GM18870 (cell line): ENCODE measurements around the gene LRP3.

Experiments
- ATAC-seq: cut with Tn5 transposase; IDR thresholded peaks from one replicate; pipeline ENCODE4 v1.9.1; 2021; ENCODE audit warnings: moderate library complexity; ENCODE audit not compliant: unreplicated experiment

Gene LRP3

DNA sequence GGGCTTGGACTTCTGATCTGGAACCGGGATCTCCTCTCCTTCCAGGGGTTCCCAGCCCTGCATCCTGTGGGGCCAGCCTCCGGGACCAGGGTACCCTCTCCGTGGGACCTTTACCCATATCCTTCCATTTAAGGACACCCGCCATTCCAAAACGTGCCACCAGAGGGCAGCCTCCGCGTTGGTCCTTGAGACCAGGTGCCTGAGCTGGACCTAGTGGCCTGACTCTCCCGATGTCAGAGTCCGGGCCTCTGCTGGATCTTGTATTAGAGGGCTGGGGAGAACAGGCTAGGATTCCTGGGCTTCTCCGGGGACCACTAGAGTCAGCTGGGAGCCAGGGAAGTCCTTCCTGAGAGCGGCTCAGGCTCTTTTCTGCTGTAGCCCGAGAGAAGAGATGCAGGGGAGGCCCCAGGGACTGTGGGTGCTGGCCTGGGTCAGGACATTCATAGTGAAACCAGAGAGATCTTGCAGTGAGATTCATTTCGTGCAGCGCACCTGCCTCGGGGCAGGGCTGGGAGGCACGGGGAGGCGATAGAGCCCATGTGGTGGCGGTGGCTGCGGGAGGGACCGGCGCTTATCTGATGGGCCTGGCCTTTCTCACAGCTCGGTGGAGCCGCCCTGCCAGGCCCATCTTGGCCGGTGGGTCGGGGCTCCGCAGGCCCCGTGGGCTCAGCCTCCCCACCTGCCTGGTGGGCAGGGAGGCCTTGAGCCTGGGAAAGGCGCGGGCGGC is 41.3 kb downstream of the LRP3 start:
- peak; percentile 95 for ATAC-seq

DNA sequence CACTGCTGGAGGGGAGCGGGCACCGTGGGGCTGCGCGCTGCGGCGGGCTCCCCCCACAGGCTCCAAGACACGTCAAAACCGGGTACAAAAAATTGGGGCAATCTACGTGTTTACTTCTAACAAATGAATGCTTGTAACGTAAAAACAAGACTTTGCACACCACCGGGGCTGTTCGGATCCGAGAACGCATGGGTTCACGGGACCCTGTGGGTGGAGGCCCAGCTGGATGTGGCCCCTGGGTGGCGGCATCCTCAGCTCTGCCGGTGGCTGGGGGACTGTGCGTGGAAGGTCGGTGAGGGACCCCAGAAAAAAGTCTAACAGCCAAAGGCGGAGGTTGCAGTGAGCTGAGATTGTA is 41.8 kb downstream of the LRP3 start:
- no peak for ATAC-seq

DNA sequence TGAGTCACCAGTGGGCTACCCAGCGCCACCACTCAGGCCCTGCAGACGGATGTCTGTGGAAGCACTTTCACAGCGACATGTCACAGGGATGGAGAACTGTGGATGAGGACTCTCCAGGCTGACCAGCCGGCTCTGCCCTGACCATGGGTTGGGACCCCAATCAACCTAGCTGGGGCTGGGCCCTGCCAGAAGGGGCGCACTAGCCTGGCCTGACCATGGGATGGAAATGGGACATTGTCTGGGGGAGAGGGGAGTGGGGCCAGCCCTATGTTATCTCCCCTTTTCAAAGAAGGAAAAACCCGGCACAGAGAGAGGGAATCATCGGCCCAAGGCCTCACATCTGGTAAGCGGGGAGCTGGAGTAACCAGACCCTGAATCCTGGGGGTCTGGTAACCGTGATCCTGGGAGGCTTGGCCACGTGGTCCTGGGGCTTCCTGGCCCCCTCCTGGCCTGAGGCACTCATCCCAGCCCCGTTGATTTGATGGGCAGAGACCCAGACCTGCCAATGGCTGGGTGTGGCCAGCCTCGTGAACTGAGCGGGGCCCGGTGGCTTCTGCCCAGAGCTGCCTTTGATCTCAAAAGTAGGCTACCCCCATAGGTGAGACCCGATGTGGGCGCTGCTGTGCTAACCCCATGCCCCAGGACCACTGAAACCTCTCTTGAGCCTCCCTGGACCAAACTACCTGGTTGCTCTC is 42.7 kb downstream of the LRP3 start:
- no peak for ATAC-seq

DNA sequence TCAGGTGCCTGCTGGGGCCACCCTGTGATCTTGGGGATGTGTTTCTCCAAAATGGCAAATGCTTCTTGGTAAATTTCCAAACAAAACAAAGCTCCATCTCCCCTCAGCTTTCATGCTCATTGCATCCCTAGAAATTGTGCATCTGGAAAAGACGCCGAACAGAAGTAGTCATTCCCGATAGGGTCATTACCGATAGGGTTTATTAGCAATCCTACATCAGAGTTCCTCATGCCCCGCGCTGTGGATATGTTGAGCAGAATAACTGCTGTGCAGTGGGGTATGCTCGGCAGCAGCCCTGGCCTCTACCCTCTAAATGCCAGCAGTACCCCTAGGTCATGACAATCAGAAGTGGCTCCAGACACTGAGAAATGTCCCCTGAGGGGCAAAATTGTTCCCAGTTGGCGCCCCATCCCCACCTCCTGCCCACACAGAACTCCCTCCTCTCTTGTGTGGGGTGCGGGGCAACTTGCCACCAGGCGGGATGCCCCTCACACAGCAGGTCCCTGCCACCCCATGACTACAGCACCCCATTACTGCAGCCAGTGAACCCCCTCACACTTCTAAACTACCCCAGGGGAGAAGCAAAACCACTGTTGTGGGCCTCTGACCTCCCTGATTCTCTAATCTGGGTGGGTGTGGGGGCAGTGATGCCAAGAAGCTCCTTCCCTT is 44.5 kb downstream of the LRP3 start:
- no peak for ATAC-seq

- no peak for ATAC-seq
Observed at GRCh38 chr19:33239223-33239975, 45.3 kb downstream of the LRP3 start.

DNA sequence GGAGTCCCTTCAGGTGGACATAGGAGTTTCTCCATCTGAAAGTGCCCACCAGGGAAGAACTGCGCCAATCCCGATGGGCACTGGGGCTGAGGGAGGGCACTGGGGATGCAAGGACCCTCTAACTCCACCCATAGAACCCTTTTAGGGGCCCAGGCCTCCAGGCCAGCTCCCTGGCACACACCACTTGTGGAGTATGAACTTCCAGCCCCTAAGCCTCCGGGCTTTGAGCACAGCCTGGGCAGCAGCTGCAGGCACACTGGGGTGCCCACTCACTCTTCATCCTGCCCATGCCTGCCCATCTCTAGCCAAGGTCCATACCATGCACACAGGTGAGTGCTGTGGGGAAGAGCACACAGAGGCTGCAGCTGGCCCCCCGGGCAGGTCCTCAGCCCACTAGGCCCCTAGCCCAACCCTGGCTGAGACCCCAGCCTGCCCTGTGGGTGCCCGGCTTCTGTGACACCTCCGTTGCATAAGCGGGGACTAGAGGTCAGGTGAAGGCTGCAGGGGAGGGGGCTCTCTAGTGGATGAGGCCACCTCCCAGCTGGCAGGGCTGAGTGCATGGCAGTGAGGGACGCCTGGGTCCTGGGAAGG is 46.1 kb downstream of the LRP3 start:
- ATAC-seq = no peak

DNA sequence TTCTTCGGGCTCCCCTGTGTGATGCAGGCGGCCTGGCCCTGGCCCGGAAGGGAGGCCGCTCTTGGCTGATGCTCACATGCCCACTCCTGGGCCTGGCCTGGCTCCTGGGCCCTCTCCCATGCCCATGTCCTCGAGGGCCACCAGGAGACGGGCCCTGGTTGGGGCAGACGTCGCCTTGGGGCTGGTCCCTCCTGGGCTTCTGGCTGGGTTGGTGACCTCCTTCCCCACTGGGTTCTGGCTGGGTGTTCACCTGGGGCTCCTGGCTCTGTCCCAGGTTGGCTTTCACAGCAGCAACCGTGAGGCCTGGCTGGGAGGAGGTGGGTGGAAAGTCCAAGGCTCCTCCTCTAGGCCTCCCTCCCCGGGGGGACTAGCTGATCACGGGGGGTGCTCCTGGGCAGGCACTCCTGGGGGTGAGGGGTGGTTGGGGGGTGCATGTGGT is 47.0 kb downstream of the LRP3 start:
- ATAC-seq = no peak

DNA sequence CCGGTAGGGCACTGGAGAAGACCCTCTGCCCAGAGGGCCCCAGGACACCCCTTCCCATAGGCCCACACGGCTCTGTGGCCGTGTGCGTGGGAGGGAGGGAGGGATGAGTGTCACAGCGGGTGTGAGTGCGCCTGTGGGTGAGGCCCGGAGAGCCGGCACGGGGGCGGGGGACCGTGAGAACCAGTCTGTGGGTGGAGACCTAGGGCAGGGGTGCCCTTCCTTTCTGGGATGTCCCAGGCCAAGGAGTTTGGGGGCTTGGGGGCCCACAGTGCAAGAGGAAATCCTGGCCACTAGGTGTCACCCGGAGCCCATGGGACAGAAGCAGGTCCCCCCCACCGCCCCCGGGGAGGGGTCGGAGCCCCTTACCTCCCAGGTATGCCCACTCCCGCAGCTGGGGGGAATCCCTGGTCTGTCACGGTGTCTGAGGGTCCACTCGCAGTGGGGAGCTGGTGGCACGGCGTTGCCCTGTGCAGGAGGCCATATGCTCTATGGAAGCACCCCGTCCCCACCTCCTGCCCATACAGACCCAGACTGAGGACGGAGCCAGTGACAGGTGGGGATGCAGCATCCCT is 47.5 kb downstream of the LRP3 start:
- ATAC-seq = no peak

DNA sequence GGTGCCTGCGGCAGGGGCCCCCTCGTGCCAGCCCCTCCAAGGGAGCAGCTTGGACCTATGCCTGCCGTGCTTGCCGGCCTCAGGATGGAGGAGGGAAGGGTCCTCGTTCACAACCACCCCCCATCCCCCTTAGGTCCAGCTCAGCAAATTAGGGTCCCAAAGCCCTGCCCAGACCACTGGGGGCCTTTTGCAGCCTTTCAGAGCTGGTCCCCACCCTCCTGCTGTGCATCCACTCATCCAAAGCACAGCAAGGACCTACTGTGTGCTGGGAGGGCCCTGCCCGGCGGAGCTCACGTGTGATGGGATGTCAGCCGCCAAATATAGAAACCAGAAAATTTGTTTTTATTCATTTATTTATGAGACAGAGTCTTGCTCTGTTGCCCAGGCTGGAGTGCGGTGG is 48.0 kb downstream of the LRP3 start:
- ATAC-seq = no peak

- ATAC-seq = no peak
Observed at GRCh38 chr19:33242911-33243310, 48.8 kb downstream of the LRP3 start.

GRCh38 chr19:33245948-33246708 is 52.0 kb downstream of the LRP3 start:
- ATAC-seq = no peak

- no peak for ATAC-seq
Observed at GRCh38 chr19:33246709-33247440, 52.7 kb downstream of the LRP3 start.

GRCh38 chr19:33247441-33247819 is 53.3 kb downstream of the LRP3 start:
- no peak for ATAC-seq

DNA sequence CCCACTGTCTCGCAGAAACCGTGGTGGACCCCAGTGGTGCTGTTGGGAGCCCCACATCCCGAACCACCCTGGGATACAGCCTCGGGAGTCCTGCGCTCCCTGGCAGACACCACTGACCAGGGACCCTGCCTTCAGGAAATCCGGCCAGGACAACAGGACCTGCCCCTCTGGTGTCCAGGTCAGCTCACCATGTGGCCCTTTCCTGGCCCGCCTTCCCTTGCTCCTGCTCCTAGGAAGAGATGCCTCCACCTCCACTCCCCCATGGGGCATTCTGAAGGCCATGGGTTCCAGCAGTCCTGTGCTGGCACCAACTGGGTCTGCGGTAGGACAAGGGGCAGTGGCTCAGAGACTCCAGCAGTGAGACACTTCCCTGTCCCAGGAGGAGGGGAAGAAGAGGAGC is 54.0 kb downstream of the LRP3 start:
- ATAC-seq = no peak

- ATAC-seq = no peak
Observed at GRCh38 chr19:33248553-33248953, 54.4 kb downstream of the LRP3 start.

- ATAC-seq = no peak
Observed at GRCh38 chr19:33248954-33249613, 55.0 kb downstream of the LRP3 start.

GRCh38 chr19:33249740-33250366 is 55.7 kb downstream of the LRP3 start:
- no peak for ATAC-seq

DNA sequence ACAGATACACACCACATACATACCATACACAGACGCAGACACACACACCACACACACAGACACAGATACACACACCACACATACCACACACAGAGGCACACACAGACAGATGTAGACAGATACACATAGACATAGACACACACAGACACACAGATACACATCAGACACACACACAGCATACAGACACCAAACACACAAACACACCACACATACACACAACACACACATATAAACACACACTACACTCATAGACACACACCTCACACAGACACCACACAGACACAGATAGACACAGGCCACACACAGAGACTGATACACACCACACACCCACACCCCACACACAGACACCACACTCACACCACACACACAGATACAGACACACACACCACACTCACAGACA is 56.4 kb downstream of the LRP3 start:
- no peak for ATAC-seq
